HG03342 (cell line): ENCODE data around the gene ACRBP.
"Not testable (repeated sequence)": the region's sequence is repeated elsewhere in the genome, so short reads cannot be mapped to it uniquely, and the experiment has no call there.

Experiments used
- ATAC-seq: cut with Tn5 transposase; IDR thresholded peaks from one replicate; pipeline ENCODE4 v1.9.1; 2021; ENCODE audit warnings: mild to moderate bottlenecking, moderate library complexity; ENCODE audit not compliant: unreplicated experiment

ACRBP gene

GRCh38 chr12:6618483-6619225 lies 28.6 kb downstream of the ACRBP start:
- no peak for ATAC-seq

DNA sequence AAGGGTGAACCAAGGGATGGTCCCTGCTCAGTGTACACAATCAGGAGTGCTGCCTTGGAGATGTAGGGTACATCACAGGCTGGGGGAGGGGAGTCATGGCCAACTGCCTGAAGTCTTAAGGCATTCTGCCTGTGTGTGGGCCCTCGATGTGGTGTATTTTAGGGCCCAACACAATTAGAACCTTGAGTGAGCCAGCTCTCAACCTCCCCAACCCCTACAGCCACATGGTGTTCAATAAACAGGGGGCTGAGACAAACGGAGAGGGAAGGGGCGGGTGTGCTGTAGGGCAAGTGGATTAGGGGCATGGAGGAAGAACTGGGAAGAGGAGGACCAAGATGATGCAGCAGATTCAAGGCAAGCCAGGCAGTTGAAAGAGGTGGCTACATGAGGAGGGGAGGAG lies 31.4 kb downstream of the ACRBP start:
- no peak for ATAC-seq

DNA sequence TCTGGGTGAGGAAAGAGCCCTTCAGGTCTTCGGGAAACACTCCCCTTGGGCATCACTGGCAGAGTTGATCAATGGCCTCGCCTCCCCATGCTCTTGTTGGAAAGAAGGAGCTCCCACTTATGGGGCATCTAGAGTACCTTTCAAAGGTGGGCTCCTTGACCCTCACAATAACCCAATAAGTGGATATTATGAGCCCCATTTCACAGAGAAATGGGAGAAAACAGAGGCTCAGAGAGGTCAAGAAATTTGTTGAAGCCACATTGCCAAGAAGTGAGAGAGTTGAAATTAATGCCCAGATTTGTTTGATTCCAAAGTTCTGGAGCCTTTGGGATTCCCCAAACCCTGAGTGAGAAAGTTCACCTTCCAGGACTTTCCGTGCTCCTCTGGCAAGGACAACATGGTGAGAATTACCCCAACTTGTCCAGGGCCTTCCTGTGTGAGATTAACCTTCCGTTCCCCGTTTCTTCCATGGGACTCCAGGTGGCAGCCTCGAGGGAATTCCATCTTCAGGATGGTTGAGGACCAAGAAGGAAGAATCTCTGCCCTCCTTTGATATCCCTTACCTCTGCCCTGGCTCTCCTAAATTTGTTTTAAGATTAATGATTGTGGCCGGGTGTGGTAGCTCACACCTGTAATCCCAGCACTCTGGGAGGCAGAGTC lies 32.6 kb downstream of the ACRBP start:
- no peak for ATAC-seq

- ATAC-seq: no peak
These were observed 33.3 kb downstream of the ACRBP start for GRCh38 chr12:6613776-6614512.

DNA sequence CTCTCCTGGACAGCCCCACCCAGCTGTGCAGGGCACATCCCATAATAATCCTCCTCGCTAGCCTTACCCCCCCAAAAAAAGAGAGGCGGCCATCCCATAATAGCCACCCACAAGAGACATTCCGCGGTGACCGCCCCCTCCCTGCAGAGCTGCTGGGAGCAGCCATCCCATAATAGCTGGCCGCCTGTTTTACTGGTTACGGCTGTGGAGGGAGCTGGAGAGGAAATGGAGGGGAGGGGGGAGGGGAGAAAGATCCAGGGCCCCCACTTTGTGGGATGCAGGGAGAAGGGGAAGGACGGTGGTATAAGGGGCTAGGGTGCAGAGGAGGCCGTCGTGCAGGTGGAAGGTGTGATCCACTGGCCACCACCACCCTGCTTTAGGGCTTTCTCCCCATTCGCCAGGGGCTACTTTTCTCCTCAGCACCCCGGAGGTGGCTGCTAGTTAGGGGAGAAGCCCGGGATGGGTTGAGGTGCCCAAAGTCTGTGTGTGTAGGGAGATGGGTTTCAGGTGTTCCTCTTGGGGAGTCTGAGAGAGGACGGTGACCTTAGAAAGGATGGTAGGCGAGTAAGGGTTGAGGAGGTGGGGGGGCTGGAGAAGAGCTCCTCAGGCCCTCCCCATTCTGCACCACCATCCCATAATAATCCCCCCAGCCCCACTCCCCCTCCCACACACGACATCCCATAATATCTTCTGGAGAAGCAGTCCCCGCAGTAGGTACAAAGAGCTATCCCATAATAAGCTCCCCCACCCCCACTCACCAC lies 34.0 kb downstream of the ACRBP start:
- no peak for ATAC-seq

DNA sequence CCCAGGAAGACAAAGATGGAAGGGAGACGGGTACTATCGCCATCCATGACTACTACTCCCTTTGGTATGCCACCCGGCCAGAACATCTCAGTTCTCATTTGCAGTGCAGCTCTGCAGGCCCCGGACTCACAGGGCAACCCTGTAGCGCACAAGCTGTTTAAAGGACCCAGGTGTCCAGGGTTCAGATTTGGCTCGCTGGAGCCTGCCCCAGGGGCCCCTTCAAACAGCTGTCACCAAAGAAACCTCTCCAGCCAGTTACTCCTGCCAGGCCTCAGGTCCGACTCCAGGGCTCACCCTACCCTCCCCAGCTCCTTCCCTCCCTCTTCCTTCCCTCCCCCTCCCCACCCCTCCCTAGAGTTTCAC lies 34.6 kb downstream of the ACRBP start:
- ATAC-seq: no peak

- no peak for ATAC-seq
These were observed 35.0 kb downstream of the ACRBP start for GRCh38 chr12:6612247-6612646.

GRCh38 chr12:6608592-6609281 lies 38.5 kb downstream of the ACRBP start:
- ATAC-seq: no peak

- ATAC-seq: peak; percentile 39
These were observed 39.3 kb downstream of the ACRBP start for GRCh38 chr12:6607751-6608591.

- ATAC-seq: no peak
These were observed 40.7 kb downstream of the ACRBP start for GRCh38 chr12:6606331-6607131.

GRCh38 chr12:6605421-6606330 lies 41.6 kb downstream of the ACRBP start:
- ATAC-seq: no peak

DNA sequence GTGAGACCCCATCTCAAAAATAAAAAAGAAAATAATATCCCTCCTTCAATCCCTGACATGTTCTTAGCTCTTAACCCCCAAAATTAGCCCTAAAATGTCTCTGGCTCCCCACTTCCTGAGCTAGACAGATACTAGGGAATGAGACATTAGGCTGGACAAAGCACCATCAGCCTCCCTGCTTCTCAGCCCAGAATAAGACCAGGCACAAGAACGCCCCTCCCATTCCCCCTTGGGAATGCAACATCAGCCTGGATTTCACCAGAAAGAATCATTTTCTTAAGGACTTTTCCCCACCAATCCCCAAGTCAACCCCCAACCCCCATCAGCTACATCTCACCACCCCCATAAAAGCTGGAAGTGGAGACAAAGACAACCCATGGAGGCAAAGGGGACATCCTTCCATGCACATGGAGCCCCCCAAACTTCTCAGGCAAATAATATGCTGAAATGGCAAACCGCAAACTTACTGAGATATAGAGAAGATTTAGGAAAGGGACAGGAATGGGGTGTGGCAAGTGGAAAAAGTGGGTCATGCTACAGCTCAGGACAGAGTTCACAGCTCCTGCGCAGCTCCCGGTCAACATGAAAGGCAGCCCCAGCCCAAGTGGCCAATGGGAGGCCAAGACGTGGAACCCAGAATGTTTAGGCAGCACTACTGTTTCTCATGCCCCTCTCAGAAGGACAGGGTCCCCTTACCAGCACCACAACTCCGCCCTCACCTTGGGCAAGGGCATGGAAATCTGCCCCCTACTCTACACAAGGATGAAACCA lies 42.8 kb downstream of the ACRBP start:
- no peak for ATAC-seq

- ATAC-seq: no peak
These were observed 44.1 kb downstream of the ACRBP start for GRCh38 chr12:6603095-6603567.

DNA sequence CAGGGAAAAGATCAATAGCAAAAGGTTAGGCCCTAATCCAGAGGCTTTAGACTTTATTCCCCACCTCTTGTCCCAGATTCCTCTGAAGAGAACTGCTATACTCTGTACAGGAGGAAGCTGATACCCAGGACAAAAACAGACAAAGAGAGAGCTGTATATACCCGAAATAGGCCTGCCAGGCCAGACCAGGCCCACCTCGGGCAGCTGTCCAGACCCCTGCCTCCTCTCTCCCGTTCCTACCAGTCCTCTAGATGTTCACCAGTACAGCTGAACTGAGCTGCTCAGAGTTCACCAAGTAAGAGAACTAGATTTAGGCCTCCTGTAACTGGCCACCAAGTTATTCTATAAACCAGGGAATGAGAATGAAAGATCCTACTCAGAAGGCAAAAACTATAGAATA lies 44.7 kb downstream of the ACRBP start:
- ATAC-seq: no peak

DNA sequence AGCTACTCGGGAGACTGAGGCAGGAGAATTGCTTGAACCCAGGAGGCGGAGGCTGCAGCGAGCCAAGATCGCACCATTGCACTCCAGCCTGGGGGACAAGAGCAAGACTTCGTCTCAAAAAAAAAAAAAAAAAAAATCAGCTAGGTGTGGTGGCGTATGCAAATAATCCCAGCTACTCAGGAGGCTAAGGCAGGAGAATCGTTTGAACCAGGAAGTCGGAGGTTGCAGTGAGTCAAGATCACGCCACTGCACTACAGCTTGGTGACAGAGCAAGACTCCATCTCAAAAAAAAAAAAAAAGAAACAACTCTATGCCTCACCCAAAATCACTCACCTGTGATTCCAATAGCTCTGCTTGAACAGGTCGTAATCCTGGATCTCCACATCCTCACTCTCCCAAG lies 51.6 kb downstream of the ACRBP start:
- not testable (repeated sequence) for ATAC-seq

DNA sequence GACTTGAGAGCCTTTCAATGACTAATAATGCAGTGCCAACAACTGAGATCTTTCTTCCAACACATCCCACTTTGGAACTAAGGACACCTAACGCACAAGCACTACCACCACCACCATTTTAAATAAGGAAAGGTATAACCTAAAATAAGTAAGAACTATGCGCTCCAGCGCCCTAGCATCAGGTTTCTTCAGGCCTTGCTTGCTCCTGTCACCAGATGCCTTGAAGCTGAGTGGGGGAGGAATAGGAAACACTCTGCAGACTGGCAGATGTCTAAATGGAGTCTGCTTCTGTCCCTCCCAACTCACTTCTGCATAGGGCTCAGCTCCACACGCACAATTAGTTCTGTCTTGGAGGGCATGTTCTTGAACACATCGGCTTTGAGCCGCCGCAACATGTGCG lies 55.1 kb downstream of the ACRBP start:
- no peak for ATAC-seq
